Muscle layer of colon (tissue), 2 donors: ENCODE measurements around the gene POLR2H.

ENCODE experiments used
- H3K27ac ChIP-seq: one replicate; pipeline ENCODE4 v1.7.0; 2013; ENCODE audit warnings: low read depth, mild to moderate bottlenecking, low read length, moderate library complexity
- H3K27me3 ChIP-seq, 2 donors: one replicate each; pipeline ENCODE4 v1.7.0; 2013; ENCODE audit warnings: low read length in 2 of 2, mild to moderate bottlenecking in 2 of 2; ENCODE audit not compliant: insufficient read depth in 2 of 2, control insufficient read depth in 1 of 2
- H3K36me3 ChIP-seq: one replicate; pipeline ENCODE4 v1.7.0; 2013; ENCODE audit warnings: mild to moderate bottlenecking, low read length; ENCODE audit not compliant: insufficient read depth
- H3K4me1 ChIP-seq: one replicate; pipeline ENCODE4 v1.7.0; 2013; ENCODE audit warnings: mild to moderate bottlenecking, low read length; ENCODE audit not compliant: insufficient read depth
- H3K4me3 ChIP-seq, 2 donors: one replicate each; pipeline ENCODE4 v1.7.0; 2013; ENCODE audit warnings: low read length in 2 of 2, low read depth in 1 of 2, mild to moderate bottlenecking in 1 of 2, moderate library complexity in 1 of 2
- H3K9ac ChIP-seq: one replicate; pipeline ENCODE4 v1.7.0; 2013; ENCODE audit warnings: low read length
- H3K9me3 ChIP-seq: one replicate; pipeline ENCODE4 v1.7.0; 2013; ENCODE audit warnings: mild to moderate bottlenecking, low read length
- donor health status: abdominal sarcoma.
- donor health status: Adenocarcinoma of cecum.

POLR2H gene

DNA sequence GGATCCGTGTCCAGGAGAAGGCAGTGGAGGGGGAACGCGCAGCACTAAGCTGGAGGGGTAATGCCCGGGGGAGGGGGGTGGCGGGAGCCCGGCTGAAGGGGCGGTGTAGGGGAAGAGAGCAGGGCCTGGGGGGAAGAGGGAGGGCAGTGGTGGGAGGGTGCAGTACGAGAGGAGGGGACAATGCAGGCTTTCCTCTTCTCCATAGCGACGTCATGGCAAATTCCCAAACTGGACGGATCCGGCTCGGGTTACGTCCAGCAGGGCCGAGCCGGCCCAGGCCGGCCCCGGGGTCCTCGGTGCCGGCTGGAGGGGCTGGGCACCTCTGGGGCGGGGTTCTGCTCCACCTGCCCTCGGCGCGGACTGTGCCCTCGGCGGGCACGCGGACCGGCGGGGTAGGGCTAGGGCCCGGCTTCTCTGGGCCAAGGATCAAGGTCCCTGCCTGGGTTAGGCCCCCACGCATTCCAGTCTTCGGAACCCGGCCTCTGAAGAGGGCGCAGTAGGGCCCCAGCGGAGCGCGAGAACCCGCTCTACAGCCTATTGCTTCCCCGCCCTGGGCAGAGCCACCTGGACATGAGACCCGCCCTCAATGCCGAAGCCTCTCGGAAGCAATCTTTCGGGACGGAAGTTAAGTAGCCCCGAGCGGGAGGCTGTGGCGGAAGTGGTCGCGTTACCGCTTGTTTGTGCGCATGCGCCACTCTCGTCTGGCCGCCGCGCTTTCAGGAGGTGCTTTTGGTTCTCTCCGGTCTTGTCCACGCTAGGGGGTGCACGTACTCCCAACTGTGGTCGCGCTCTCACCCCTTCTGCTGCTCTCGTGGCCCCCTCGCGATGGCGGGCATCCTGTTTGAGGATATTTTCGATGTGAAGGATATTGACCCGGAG is 1.4 kb downstream of the POLR2H start:
- H3K9me3 ChIP-seq, result no peaks in the 10 kb centered on the region
- H3K9ac ChIP-seq, result peak overlapping the region; percentile 68
- peak overlapping the region; percentile 60 to 79 for H3K4me3 ChIP-seq
- no peaks in the 10 kb centered on the region for H3K27me3 ChIP-seq
- peak overlapping the region; percentile 99 for H3K27ac ChIP-seq
- H3K4me1 ChIP-seq, result peaks cover 23% of the 10 kb centered on the region
- H3K36me3 ChIP-seq, result peaks cover 12% of the 10 kb centered on the region

DNA sequence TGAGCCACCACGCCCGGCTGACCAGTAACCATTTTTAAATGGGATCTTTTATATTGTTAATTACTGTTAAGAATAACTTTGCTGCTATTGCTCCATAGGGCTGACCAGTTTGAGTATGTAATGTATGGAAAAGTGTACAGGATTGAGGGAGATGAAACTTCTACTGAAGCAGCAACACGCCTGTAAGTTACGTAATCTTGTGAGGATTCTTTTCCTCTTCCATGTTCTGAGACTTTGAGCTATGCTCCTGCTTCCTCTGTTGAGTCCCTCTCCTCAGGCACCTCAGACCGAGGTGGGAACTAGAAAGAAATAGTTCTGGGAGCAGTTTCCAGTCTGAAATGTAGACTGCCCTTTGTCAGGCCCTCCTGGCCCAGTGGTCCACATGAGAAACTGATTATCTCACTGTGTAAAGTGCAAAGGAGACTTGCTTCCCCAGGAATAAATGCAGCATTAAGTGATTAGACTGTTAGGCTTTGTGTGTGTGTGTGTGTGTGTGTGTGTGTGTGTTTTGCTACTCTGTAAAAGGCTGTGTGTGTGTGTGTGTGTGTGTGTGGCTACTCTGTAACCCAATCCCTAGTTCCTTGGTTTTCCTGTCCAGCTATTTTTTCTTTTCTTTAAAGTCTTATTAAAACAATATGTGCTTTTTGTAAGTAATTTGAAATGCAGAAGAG is 5.2 kb downstream of the POLR2H start:
- peaks cover 10% of the 10 kb centered on the region for H3K4me1 ChIP-seq
- no peak overlapping the region for H3K27ac ChIP-seq
- peaks cover 26% of the 10 kb centered on the region for H3K36me3 ChIP-seq
- no peaks in the 10 kb centered on the region for H3K27me3 ChIP-seq
- no peak overlapping the region for H3K4me3 ChIP-seq
- no peak overlapping the region for H3K9ac ChIP-seq
- no peaks in the 10 kb centered on the region for H3K9me3 ChIP-seq

DNA sequence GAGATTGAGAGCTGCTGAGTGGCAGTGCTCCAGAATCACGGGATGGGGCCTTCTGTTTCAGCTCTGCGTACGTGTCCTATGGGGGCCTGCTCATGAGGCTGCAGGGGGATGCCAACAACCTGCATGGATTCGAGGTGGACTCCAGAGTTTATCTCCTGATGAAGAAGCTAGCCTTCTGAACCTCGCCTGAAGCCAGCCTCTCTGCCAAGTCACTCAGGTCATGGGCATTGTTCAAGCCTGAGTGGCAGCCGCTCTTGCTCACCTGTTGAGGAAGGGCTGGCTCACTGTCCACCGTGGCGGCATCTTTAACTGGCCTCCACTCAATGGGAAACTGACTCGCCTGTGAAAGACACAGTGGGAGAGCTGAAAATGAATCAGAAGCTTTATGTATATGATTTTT is 6.6 kb downstream of the POLR2H start:
- H3K27ac ChIP-seq, result no peak overlapping the region
- peaks cover 26% of the 10 kb centered on the region for H3K36me3 ChIP-seq
- H3K4me3 ChIP-seq, result no peak overlapping the region
- peaks cover 10% of the 10 kb centered on the region for H3K4me1 ChIP-seq
- no peaks in the 10 kb centered on the region for H3K27me3 ChIP-seq
- H3K9ac ChIP-seq, result no peak overlapping the region
- H3K9me3 ChIP-seq, result no peaks in the 10 kb centered on the region

DNA sequence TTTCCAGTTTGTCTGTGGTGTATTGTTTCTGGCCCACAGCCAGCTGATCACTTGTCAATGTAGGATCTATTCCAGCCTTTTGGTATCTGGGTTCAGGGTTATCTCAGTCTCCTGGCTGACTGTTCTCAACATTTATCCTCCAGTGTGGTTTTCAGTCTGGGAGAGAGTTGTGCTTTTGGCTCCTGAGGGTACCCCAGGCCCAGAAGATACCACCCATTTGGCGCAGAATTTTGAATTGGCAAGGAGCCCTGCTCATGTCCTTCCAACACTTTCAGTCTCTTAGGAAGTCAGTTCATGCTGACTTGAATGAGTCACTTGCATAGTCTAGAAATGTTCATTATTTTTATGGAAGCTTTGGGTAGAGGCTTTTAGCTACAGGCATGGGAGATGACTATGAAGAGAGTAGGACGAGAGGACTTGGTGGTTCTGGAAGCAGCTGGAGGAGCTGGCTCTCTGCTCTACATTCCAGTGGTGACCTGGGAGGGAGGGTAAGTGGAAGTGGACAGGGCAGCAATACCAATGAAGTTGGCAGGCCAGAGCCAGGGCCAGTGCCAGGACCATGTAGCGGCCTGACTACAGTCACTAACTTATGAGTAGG is 7.2 kb downstream of the POLR2H start:
- Histone ChIP-seq H3K4me3 (no peak overlapping the region), H3K27ac (no peak overlapping the region), H3K9ac (no peak overlapping the region), H3K36me3 (peaks cover 26% of the 10 kb centered on the region), H3K27me3 (no peaks in the 10 kb centered on the region), H3K9me3 (no peaks in the 10 kb centered on the region), H3K4me1 (peaks cover 9% of the 10 kb centered on the region)

DNA sequence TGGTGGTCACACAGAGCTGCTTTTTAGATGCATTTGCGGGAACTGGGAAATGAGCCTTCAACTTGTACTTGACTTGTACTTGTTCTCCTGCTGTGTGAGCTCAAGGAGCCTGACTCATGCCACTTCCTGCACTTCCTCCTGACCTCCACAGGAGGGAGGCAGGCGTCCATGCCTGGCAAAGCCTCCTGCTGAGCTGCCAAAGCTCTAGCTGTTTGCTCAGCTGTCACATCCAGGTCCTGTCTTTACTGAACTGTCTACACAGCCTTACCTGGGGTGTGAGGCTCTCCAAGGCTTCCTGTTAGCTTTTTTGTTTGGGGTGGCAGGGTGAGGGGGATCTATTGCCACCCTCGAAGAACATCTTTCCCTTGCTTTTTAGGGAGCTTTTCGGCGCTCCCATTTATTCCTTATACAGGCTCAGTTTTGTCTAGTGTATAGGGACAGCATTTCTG is 10.1 kb downstream of the POLR2H start:
- Histone ChIP-seq H3K4me1 (no peaks in the 10 kb centered on the region), H3K27me3 (no peaks in the 10 kb centered on the region), H3K27ac (no peak overlapping the region), H3K36me3 (peaks cover 25% of the 10 kb centered on the region), H3K9ac (no peak overlapping the region), H3K9me3 (no peaks in the 10 kb centered on the region), H3K4me3 (no peak overlapping the region)

DNA sequence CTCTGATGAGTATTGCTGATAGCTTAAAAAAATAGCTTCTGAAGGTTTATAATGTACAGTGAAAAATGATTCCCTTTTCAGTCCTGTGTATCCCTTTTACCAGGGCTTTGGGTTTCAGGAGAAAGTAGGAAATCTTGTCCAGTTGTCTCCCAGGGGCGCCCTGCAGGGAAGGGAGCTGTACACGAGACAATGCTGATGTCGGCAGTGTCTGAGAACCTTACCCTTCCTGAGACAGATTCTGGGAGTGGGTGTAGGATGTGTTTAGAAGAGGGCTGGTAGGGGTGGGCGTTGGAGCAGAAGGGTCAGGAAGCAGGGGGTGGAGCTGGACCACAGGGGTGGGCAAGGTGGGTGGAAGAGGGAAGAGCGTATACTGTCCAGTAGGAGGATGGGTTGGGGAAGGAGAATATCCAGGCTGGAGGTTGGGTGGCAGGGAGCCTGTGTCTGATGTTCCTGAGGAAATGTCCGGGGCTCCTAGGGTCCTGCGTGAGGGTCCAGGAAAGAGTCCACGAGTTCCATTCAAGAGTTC is 10.8 kb downstream of the POLR2H start:
- H3K36me3 ChIP-seq, result peaks cover 17% of the 10 kb centered on the region
- no peak overlapping the region for H3K27ac ChIP-seq
- no peaks in the 10 kb centered on the region for H3K9me3 ChIP-seq
- H3K4me1 ChIP-seq, result no peaks in the 10 kb centered on the region
- no peak overlapping the region for H3K9ac ChIP-seq
- H3K27me3 ChIP-seq, result no peaks in the 10 kb centered on the region
- no peak overlapping the region for H3K4me3 ChIP-seq

DNA sequence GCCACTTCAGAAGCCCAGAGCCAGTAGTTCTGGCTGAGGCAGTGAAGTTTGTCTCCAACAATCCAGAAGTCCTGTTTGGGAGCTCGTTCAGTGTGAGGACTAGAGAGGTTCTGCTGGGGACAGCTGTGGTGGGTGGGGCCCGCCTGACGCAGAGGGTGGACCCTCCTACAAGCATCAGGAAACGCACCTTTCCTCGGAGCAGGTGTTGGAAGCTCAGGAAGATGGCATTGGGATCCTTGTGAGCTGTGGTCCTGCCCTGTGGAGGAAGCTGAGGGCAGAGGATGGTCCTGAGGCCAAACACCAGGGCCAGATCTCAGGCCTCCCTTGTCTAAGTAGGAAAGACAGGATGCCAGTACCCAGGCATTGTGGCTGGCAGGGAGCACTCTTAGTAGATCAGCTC is 11.4 kb downstream of the POLR2H start:
- Histone ChIP-seq H3K9me3 (no peaks in the 10 kb centered on the region), H3K4me1 (peaks cover 5% of the 10 kb centered on the region), H3K4me3 (no peak overlapping the region), H3K27ac (no peak overlapping the region), H3K27me3 (peaks cover 0 to 2% of the 10 kb centered on the region in 2 donors), H3K36me3 (peaks cover 14% of the 10 kb centered on the region), H3K9ac (no peak overlapping the region)

DNA sequence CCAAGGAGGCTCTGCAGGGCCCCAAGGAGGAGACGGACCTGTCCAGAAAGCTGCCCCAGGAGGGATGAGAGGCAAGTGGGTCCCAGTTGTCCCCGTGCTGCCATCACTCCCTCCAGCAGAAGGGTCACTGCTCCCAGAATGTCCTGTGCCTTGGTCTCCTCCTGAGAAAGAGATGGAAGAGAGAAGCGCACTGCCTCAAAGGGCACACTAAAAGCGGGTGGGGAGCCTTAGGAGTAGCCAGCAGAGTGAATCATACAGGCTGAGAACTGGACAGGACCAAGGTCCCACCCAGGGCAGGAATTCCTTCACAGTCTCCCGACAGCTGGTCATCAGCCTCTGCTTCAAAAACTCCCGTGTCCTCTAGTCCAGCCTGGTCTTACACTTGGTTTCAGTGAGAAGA is 11.9 kb downstream of the POLR2H start:
- H3K9me3 ChIP-seq, result no peaks in the 10 kb centered on the region
- peaks cover 9% of the 10 kb centered on the region for H3K36me3 ChIP-seq
- no peak overlapping the region for H3K4me3 ChIP-seq
- H3K9ac ChIP-seq, result no peak overlapping the region
- H3K27me3 ChIP-seq, result peaks cover 2 to 4% of the 10 kb centered on the region in 2 donors
- no peak overlapping the region for H3K27ac ChIP-seq
- peaks cover 6% of the 10 kb centered on the region for H3K4me1 ChIP-seq

DNA sequence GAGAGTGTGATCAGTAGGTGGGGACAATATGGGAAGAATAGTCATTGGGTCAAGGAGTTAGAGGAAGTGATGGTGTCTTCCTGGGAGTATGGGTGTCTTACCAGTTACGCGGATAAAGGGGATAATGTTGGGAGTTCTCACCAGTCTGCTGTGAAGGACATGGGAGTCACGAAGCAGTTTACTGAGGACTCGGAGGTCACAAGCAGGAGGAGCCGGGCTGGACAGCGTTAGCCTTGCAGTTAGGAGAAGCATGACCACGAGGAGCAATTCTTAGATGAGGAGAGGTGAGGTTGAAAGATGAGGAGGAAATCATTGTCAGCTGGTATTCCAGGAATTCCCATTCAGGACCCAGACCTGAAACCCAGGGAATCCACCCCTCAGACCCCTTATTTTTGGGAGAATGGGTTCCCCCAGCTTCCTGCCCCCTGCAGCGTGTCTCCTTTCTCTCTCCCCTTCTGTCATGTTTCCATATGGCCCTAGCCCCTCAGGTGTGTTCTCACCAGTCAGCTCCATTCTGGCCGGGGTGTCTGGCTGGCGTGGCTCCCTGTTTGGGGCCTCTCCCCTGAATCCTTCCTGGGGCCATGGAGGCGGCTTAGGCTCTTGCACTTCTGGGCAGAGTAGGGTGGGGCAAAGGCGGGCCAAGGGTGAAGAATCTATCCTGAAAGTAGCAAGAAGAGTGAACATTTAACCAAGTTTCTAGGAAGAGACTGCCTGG is 14.4 kb downstream of the POLR2H start:
- Histone ChIP-seq H3K9me3 (no peaks in the 10 kb centered on the region), H3K27ac (no peak overlapping the region), H3K9ac (no peak overlapping the region), H3K4me1 (peaks cover 17% of the 10 kb centered on the region), H3K27me3 (peaks cover 12 to 19% of the 10 kb centered on the region in 2 donors), H3K4me3 (no peak overlapping the region), H3K36me3 (no peaks in the 10 kb centered on the region)

DNA sequence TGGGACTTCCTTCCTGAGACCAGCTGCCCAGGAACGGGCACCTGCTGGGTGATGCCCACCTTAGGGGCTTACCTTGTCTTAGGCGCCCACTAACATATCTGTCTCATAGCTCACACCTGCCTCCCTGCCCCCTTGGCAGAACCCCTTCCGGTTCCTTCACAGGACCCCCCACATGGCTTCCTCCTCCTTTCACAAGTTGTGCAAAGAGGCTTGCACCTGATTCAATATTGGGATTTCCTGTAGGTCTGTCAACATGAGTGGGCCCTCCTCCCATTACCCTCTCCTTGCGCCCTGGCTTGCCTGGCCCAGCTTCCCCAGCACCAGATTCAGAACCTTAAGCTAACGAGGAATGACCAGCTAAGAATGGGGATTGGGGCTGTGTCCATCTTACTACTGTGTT is 15.9 kb downstream of the POLR2H start:
- H3K4me3 ChIP-seq, result no peak overlapping the region
- H3K9me3 ChIP-seq, result no peaks in the 10 kb centered on the region
- H3K36me3 ChIP-seq, result no peaks in the 10 kb centered on the region
- H3K4me1 ChIP-seq, result peaks cover 17% of the 10 kb centered on the region
- peaks cover 12 to 32% of the 10 kb centered on the region in 2 donors for H3K27me3 ChIP-seq
- H3K27ac ChIP-seq, result no peak overlapping the region
- H3K9ac ChIP-seq, result no peak overlapping the region
